Brain microvascular endothelial cell (primary cell): ENCODE data around the gene SP5.
A peak's percentile ranks its signal among the peaks of the same experiment; 100 is the strongest.
"Not testable (repeated sequence)": the region's sequence is repeated elsewhere in the genome, so short reads cannot be mapped to it uniquely, and the experiment has no call there.

Source experiments
- DNase-seq: peaks from one replicate; pipeline ENCODE4 v3.0.0-alpha.2; 2020
- H3K27ac ChIP-seq: fragments of 250-450 bp; sonication (Bioruptor Pico); 2 replicates; pipeline ENCODE4 v1.5.1; 2020; ENCODE audit warnings: mild to moderate bottlenecking, moderate library complexity
- H3K27me3 ChIP-seq: fragments of 250-450 bp; sonication (Bioruptor Pico); replicated peaks from 2 replicates; pipeline ENCODE4 v1.5.1; 2020; ENCODE audit warnings: mild to moderate bottlenecking
- H3K36me3 ChIP-seq: fragments of 250-450 bp; sonication (Bioruptor Pico); replicated peaks from 2 replicates; pipeline ENCODE4 v1.5.1; 2020; ENCODE audit warnings: mild to moderate bottlenecking
- H3K4me3 ChIP-seq: 2 replicates; pipeline ENCODE4 v1.5.1; 2011; ENCODE audit warnings: low read depth, mild to moderate bottlenecking, control low read depth, low read length, moderate library complexity
- in situ Hi-C: cut with HindIII; loops from 2 replicates; pipeline ENCODE4 v1.10.0; 2017; ENCODE audit warnings: low sequenced_read_pairs, low pct_ligation_motif_present
- TF ChIP-seq, protein P1 (sequence below): IDR thresholded peaks from 2 replicates; pipeline ENCODE4 v1.5.1; 2011; ENCODE audit warnings: low read depth, mild to moderate bottlenecking, moderate library complexity, low read length, control low read depth, inconsistent platforms; ENCODE audit errors: missing control alignments

Gene SP5

DNA sequence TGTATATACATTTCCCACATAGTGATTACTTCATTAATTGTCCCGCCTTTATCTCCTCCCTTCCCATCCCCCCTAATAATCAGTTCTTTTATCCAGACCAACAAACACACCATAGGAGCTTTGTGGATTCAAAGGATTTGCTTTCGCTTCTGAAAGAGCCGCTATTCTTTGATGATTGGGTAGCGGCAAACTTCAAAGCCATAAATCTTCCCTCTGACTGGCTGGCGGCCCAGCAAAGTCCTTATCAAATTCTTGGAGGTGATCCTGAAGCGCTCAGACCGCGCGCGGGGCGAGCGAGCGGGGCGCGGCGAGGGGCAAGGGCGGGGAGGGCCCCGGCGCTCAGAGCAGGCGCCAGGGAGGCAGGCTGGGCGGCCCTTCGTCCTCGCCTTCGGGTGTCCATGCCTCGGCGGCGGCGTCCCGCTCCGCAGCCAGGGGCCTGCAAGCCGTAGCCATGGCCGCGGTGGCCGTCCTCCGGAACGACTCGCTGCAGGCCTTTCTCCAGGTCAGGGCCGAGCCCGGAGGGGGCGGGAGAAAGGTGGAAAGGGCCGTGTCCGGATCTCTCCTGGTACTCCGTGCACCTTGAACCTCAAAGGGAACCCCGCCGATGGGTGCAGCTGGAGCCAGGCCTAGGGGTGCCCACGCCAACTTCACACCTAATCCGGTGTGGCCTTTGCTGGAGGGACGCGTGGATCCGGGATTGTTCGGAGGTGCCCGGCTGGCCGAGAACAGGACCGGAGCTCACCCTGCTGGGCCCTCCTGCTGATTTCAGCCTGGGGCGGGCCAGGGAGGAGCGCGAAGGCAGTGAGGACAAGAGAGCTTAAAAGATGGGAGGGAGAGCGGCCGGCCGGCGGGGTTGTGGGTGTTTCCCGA is at the start of gene SP5:
Gene SP5, plus strand, starts transcription at position 276 of the 870 bp plus-strand sequence. Its CDS starts 176 bp downstream, at position 452.
- H3K27ac ChIP-seq: no peak within 1 kb of the TSS
- no peaks in the 10 kb centered on the region for H3K36me3 ChIP-seq
- in situ Hi-C loops: loop anchor here (25.0 kb wide), 1 partner anchor 303 kb away; no protein-coding TSS in a partner anchor
- peaks cover 91% of the 10 kb centered on the region for H3K27me3 ChIP-seq
- TF ChIP-seq, protein P1, sequence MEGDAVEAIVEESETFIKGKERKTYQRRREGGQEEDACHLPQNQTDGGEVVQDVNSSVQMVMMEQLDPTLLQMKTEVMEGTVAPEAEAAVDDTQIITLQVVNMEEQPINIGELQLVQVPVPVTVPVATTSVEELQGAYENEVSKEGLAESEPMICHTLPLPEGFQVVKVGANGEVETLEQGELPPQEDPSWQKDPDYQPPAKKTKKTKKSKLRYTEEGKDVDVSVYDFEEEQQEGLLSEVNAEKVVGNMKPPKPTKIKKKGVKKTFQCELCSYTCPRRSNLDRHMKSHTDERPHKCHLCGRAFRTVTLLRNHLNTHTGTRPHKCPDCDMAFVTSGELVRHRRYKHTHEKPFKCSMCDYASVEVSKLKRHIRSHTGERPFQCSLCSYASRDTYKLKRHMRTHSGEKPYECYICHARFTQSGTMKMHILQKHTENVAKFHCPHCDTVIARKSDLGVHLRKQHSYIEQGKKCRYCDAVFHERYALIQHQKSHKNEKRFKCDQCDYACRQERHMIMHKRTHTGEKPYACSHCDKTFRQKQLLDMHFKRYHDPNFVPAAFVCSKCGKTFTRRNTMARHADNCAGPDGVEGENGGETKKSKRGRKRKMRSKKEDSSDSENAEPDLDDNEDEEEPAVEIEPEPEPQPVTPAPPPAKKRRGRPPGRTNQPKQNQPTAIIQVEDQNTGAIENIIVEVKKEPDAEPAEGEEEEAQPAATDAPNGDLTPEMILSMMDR: no peak
- peak; percentile 20 for DNase-seq
- peak within 1 kb of the TSS; percentile 33 for H3K4me3 ChIP-seq

DNA sequence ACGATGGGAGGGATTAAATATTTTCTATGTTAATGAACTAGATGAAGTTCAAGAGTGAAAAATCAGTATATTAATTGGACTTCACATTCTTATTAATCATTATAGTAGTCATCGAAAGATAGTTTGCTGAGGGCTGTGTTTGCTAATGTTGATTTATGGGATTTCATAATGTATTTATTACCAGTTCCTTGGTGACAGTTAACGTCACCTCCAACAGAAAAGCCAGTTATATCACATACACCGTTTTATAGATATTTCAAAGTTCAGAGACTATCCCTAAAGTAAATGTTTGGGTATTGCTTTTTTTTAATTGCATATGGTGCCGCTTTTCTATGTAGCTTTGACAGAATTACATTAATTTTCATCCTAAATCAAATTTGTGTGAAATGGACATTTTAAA is 49.4 kb upstream of the SP5 start:
- H3K27me3 ChIP-seq: no peaks in the 10 kb centered on the region
- TF ChIP-seq, protein P1: no peak
- no peak overlapping the region for H3K27ac ChIP-seq
- no peak overlapping the region for H3K4me3 ChIP-seq
- no peak for DNase-seq
- H3K36me3 ChIP-seq: no peaks in the 10 kb centered on the region
- in situ Hi-C loops: no loop called here

DNA sequence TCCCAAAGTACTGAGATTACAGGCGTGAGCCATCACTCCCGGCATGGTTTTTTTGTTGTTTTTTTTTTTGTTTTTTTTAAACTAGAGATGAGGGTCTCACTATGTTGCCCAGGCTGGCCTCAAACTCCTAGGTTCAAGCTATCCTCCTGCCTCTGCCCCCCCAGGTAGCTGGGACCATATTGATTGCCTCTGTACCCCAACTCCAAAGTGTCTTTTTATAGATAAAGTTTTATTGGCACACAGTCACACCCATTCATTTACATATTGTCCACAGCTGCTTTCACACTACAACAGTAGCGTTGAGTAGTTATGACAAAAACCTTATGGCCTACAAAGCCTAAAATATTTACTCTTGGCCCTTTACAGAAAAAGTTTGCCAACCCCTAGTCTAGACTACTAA is 45.2 kb upstream of the SP5 start:
- Histone ChIP-seq H3K27ac (no peak overlapping the region), H3K27me3 (no peaks in the 10 kb centered on the region), H3K36me3 (no peaks in the 10 kb centered on the region), H3K4me3 (no peak overlapping the region)
- DNase-seq: no peak
- TF ChIP-seq, protein P1: no peak
- in situ Hi-C loops: no loop called here

DNA sequence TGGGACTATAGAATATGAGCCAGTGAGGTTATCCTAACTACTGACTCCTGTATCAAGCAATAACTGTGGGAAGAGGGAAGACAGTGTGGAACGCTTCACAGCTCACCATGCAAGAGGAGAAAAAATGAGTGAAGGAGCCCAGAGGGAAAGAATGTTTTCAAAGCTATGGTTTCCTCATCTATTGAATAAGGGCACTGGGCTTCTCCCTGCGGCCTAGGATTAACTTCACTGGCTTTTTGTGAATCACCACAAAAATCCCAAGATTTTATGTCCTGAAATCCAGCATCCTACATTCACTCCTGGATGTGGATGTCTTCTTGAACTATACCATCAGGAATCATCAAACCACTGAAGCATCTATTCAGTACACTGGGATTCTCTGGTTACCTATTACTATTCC is 44.5 kb upstream of the SP5 start:
- H3K27ac ChIP-seq: no peak overlapping the region
- H3K27me3 ChIP-seq: no peaks in the 10 kb centered on the region
- no peaks in the 10 kb centered on the region for H3K36me3 ChIP-seq
- no peak for DNase-seq
- TF ChIP-seq, protein P1: no peak
- in situ Hi-C loops: no loop called here
- no peak overlapping the region for H3K4me3 ChIP-seq

DNA sequence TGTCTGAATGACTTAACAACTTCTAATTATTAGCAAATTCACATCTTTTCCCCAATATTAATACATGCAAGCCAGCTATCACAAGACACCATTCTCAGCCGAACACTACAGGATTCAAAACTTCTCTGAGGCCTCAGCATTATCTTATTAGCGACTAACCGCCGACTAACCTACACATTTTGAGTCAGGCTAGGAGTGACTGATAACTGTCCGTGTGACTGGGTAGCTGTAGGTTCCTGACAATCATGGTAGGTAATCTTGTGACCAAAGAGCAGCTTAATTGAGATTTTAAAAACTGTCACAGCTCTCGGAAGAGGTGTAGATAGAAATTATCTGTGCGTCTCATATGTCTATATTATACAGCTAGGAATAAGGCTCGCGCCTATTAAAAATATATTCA is 44.1 kb upstream of the SP5 start:
- no peak overlapping the region for H3K27ac ChIP-seq
- H3K36me3 ChIP-seq: no peaks in the 10 kb centered on the region
- no peak overlapping the region for H3K4me3 ChIP-seq
- no peaks in the 10 kb centered on the region for H3K27me3 ChIP-seq
- TF ChIP-seq, protein P1: no peak
- no peak for DNase-seq
- in situ Hi-C loops: no loop called here

DNA sequence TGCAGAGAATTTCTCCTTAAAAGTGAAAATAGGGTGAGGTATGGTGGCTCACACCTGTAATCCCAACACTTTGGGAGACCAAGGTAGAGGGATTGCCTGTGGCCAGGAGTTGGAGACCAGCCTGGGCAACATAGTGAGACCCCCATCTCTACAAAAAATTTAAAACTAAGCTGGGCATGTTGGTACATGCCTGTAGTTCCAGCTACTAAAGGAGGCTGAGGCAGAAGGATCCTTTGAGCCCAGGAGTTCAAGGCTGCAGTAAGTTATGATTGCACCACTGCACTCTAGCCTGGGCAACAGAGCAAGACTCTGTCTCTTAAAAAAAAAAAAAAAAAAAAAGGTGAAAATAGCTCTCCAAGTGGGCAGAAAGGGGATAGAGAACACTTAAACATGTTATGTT is 40.9 kb upstream of the SP5 start:
- DNase-seq, H3K36me3 ChIP-seq, H3K27ac ChIP-seq, H3K27me3 ChIP-seq, in situ Hi-C loops, H3K4me3 ChIP-seq: not testable (repeated sequence)
